GM19452 (cell line): ENCODE data around the gene ADORA2A.
"Not testable (repeated sequence)": the region's sequence is repeated elsewhere in the genome, so short reads cannot be mapped to it uniquely, and the experiment has no call there.

Experiments used
- ATAC-seq: cut with Tn5 transposase; IDR thresholded peaks from one replicate; pipeline ENCODE4 v1.9.1; 2021; ENCODE audit not compliant: unreplicated experiment

The ADORA2A gene

DNA sequence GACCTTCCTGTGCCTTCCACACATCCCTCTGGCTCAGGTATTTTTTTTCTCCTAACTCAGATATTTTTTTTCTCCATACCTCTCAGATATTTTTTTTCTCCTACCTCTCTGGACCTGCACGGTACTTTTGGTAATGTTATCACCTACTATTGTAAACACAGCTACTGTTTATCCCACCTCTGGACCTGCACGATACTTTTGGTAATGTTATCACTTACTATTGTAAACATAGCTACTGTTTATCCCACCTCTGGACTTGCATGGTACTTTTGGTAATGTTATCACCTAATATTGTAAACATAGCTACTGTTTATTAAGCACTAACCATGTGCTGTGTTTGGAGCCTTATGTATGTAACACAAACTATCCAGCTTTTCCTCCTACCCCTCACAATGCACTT, 55.6 kb downstream of the ADORA2A start:
- ATAC-seq: no peak

DNA sequence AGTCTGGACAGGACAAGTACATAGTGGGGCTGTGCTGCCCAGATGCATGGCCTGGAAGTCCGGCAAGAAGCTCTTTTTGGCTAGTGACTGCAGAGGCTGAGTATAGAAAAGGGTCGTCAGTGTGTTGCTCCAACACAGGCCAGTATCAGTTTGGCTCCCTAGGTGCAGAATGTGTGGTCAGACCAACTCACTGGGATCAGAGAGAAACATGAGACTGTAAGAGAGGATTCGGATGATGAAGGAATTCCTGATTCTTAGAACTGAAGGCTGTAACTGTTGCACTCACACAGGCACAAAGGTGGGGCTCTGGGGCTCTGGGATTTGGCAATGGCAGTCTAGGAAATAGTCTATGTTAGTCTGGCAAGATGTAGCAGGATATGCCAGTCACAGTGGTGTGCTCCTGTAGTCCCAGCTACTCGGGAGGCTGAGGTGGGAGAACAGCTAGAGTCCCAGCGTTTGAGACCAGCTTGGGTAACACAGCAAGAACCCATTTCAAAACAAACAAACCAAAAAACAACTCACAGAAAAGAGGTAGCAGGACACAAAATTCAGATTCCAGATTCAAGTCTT, 56.7 kb downstream of the ADORA2A start:
- no peak for ATAC-seq

GRCh38 chr22:24485170-24485569, 57.8 kb downstream of the ADORA2A start:
- no peak for ATAC-seq

- ATAC-seq: no peak
Observed at GRCh38 chr22:24485608-24486007, 58.2 kb downstream of the ADORA2A start.

DNA sequence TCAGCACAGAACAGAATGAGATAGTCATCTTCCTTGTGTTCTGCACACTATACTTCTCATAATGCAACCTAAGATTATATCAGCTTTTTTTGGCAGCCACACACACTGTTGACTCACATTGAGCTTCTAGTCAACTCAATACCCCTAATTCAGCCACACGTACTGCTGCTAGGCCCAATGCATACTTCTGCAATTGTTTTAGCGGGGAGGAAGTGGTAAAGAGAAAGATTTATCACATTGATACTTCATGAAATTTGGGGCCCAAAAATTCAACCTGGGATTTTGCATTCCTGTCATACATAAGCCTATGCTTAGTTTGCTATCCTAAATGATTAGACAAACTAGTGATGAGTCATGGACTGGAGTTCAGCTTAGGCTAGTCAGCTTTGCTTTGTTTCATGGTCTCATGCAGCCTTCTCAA, 59.1 kb downstream of the ADORA2A start:
- ATAC-seq: no peak

GRCh38 chr22:24489011-24489410, 61.6 kb downstream of the ADORA2A start:
- no peak for ATAC-seq

GRCh38 chr22:24489434-24489833, 62.0 kb downstream of the ADORA2A start:
- ATAC-seq: not testable (repeated sequence)
